Urinary bladder (tissue), 4 donors: ENCODE measurements around the gene WBP2NL. TPM values are rescaled to one million over a fixed set of nuclear protein-coding genes. Genes with fewer than 3 reads are reported as not detected.

Experiments
- DNase-seq: peaks from one replicate; pipeline ENCODE4 v3.0.0-alpha.2; 2015; ENCODE audit errors: extremely low spot score
- H3K27ac ChIP-seq: one replicate; pipeline ENCODE4 v1.5.1; 2013; ENCODE audit warnings: low read depth, mild to moderate bottlenecking, moderate library complexity
- H3K36me3 ChIP-seq: one replicate; pipeline ENCODE4 v1.6.1; 2013; ENCODE audit warnings: mild to moderate bottlenecking, moderate library complexity; ENCODE audit not compliant: insufficient read depth
- H3K4me1 ChIP-seq: one replicate; pipeline ENCODE4 v1.6.1; 2013; ENCODE audit warnings: mild to moderate bottlenecking, moderate library complexity; ENCODE audit not compliant: insufficient read depth
- H3K4me3 ChIP-seq: one replicate; pipeline ENCODE4 v1.5.1; 2013; ENCODE audit warnings: low read depth, low read length
- WGBS: extraction: QIAGEN DNeasy Blood & Tissue Kit; methylation state at CpG from one replicate; pipeline ENCODE4 v1.1.7; 2013; 5-methylcytosine and 5-hydroxymethylcytosine counted together
- polyA plus RNA-seq: library from polyadenylated mRNA; stranded (reverse); fragments of 200-250 nt; gene quantifications from one replicate; pipeline ENCODE4 v1.2.3, GENCODE V29; 2013
- total RNA-seq: library from RNA; depleted of rRNA; stranded (reverse); fragments of >200 nt; gene quantifications from one replicate; pipeline ENCODE4 v1.2.3, GENCODE V29; 2014
- donor health status: healthy with polysubstance abuse.
- donor health status: healthy.

Gene WBP2NL
- total and polyA plus RNA-seq, 2 donors, result 0.98 to 5.2 TPM

GRCh38 chr22:41970601-41971000 lies 28.0 kb upstream of the WBP2NL start:
- WGBS, result 92% methylated on average over 2 of the region's 2 CpGs
- no peaks in the 10 kb centered on the region for H3K36me3 ChIP-seq
- H3K4me1 ChIP-seq, result no peaks in the 10 kb centered on the region
- H3K4me3 ChIP-seq, result no peak overlapping the region
- DNase-seq, result no peak
- no peak overlapping the region for H3K27ac ChIP-seq

- no peaks in the 10 kb centered on the region for H3K36me3 ChIP-seq
- DNase-seq, result no peak
- no peak overlapping the region for H3K4me3 ChIP-seq
- H3K27ac ChIP-seq, result no peak overlapping the region
- WGBS, result 84% methylated on average over 11 of the region's 11 CpGs
- H3K4me1 ChIP-seq, result no peaks in the 10 kb centered on the region
Measured at GRCh38 chr22:41971431-41971830, 27.2 kb upstream of the WBP2NL start.

GRCh38 chr22:41974691-41975290 lies 23.8 kb upstream of the WBP2NL start:
- Histone ChIP-seq H3K27ac (no peak overlapping the region), H3K4me1 (peaks cover 1% of the 10 kb centered on the region), H3K4me3 (no peak overlapping the region), H3K36me3 (no peaks in the 10 kb centered on the region)
- WGBS, result 66% methylated on average over 10 of the region's 10 CpGs
- no peak for DNase-seq

- Histone ChIP-seq H3K4me3 (no peak overlapping the region), H3K4me1 (peaks cover 1% of the 10 kb centered on the region), H3K36me3 (no peaks in the 10 kb centered on the region), H3K27ac (no peak overlapping the region)
- WGBS, result 63% methylated on average over 12 of the region's 12 CpGs
- no peak for DNase-seq
Measured at GRCh38 chr22:41975299-41976069, 23.1 kb upstream of the WBP2NL start.

GRCh38 chr22:41976070-41976901 lies 22.3 kb upstream of the WBP2NL start:
- H3K4me3 ChIP-seq, result peak overlapping the region; percentile 57
- H3K27ac ChIP-seq, result no peak overlapping the region
- peaks cover 1% of the 10 kb centered on the region for H3K4me1 ChIP-seq
- 2% methylated on average over 71 of the region's 72 CpGs for WGBS
- H3K36me3 ChIP-seq, result no peaks in the 10 kb centered on the region
- no peak for DNase-seq

GRCh38 chr22:41976961-41977566 lies 21.5 kb upstream of the WBP2NL start:
- Histone ChIP-seq H3K27ac (no peak overlapping the region), H3K36me3 (no peaks in the 10 kb centered on the region), H3K4me1 (peaks cover 1% of the 10 kb centered on the region), H3K4me3 (peak overlapping the region; percentile 57)
- WGBS, result 3% methylated on average over 46 of the region's 46 CpGs
- no peak for DNase-seq

- no peak for DNase-seq
- 100% methylated on average over 1 of the region's 1 CpG for WGBS
- Histone ChIP-seq H3K36me3 (no peaks in the 10 kb centered on the region), H3K27ac (no peak overlapping the region), H3K4me3 (no peak overlapping the region), H3K4me1 (peaks cover 1% of the 10 kb centered on the region)
Measured at GRCh38 chr22:41978732-41979131, 19.9 kb upstream of the WBP2NL start.

- no peak overlapping the region for H3K4me3 ChIP-seq
- WGBS, result 80% methylated on average over 9 of the region's 9 CpGs
- H3K4me1 ChIP-seq, result peaks cover 1% of the 10 kb centered on the region
- no peak overlapping the region for H3K27ac ChIP-seq
- DNase-seq, result no peak
- no peaks in the 10 kb centered on the region for H3K36me3 ChIP-seq
Measured at GRCh38 chr22:41979423-41980250, 19.0 kb upstream of the WBP2NL start.

GRCh38 chr22:41982865-41983264 lies 15.7 kb upstream of the WBP2NL start:
- H3K4me3 ChIP-seq, result no peak overlapping the region
- no peaks in the 10 kb centered on the region for H3K36me3 ChIP-seq
- no peak for DNase-seq
- H3K4me1 ChIP-seq, result no peaks in the 10 kb centered on the region
- 62% methylated on average over 5 of the region's 5 CpGs for WGBS
- H3K27ac ChIP-seq, result no peak overlapping the region

- Histone ChIP-seq H3K4me1 (no peaks in the 10 kb centered on the region), H3K36me3 (no peaks in the 10 kb centered on the region), H3K4me3 (no peak overlapping the region), H3K27ac (no peak overlapping the region)
- no peak for DNase-seq
- WGBS, result 78% methylated on average over 6 of the region's 6 CpGs
Measured at GRCh38 chr22:41983513-41984405, 14.8 kb upstream of the WBP2NL start.

- H3K4me3 ChIP-seq, result no peak overlapping the region
- WGBS, result 92% methylated on average over 5 of the region's 5 CpGs
- no peaks in the 10 kb centered on the region for H3K4me1 ChIP-seq
- DNase-seq, result no peak
- H3K36me3 ChIP-seq, result no peaks in the 10 kb centered on the region
- no peak overlapping the region for H3K27ac ChIP-seq
Measured at GRCh38 chr22:41987276-41987675, 11.3 kb upstream of the WBP2NL start.

- Histone ChIP-seq H3K4me3 (no peak overlapping the region), H3K27ac (no peak overlapping the region), H3K36me3 (no peaks in the 10 kb centered on the region), H3K4me1 (no peaks in the 10 kb centered on the region)
- DNase-seq, result no peak
- 60% methylated on average over 4 of the region's 4 CpGs for WGBS
Measured at GRCh38 chr22:41989246-41989645, 9.3 kb upstream of the WBP2NL start.
